CD14-positive monocyte (primary cell): ENCODE measurements around the gene CACNB1. TPM values are rescaled to one million over a fixed set of nuclear protein-coding genes. Genes with fewer than 3 reads are reported as not detected.

ENCODE experiments used
- DNase-seq, 3 donors: peaks; one replicate each; pipeline ENCODE4 v3.0.0-alpha.2; 2011 to 2022
- H2AFZ ChIP-seq: 2 replicates; pipeline ENCODE4 v1.6.0; 2012; ENCODE audit warnings: mild to moderate bottlenecking, low read depth, low read length, inconsistent platforms; ENCODE audit not compliant: insufficient read depth, poor library complexity, severe bottlenecking
- H3K27ac ChIP-seq, 2 donors: 1 replicate in 1 of 2; 2 replicates in 1 of 2; pipeline ENCODE4 v1.5.1; 2012 to 2013; ENCODE audit warnings: low read length in 2 of 2, control low read depth in 1 of 2, inconsistent platforms in 1 of 2, low read depth in 1 of 2, mild to moderate bottlenecking in 1 of 2
- H3K27me3 ChIP-seq, 2 donors: one replicate each; pipeline versions ENCODE4 v1.6.0 to v1.6.1; 2011 to 2013; ENCODE audit warnings: low read length in 2 of 2; ENCODE audit not compliant: control insufficient read depth in 2 of 2, insufficient read depth in 2 of 2
- H3K36me3 ChIP-seq, 2 donors: replicated peaks in 1 of 2; 1 replicate in 1 of 2; 2 replicates in 1 of 2; pipeline versions ENCODE4 v1.5.1 to v1.6.1; 2012 to 2013; ENCODE audit warnings: low read length in 2 of 2, control low read depth in 1 of 2, inconsistent platforms in 1 of 2, mild to moderate bottlenecking in 1 of 2; ENCODE audit not compliant: insufficient read depth in 2 of 2, control insufficient read depth in 1 of 2
- H3K4me1 ChIP-seq, 2 donors: 1 replicate in 1 of 2; 2 replicates in 1 of 2; pipeline versions ENCODE4 v1.5.1 to v1.6.1; 2012 to 2013; ENCODE audit warnings: low read length in 2 of 2, control low read depth in 1 of 2, inconsistent platforms in 1 of 2, mild to moderate bottlenecking in 1 of 2, moderate library complexity in 1 of 2; ENCODE audit not compliant: insufficient read depth in 2 of 2, control insufficient read depth in 1 of 2
- H3K4me2 ChIP-seq: replicated peaks from 2 replicates; pipeline ENCODE3; 2012; ENCODE audit warnings: low read length, moderate library complexity, mild to moderate bottlenecking; ENCODE audit not compliant: poor library complexity, severe bottlenecking; ENCODE audit errors: extremely low read depth
- H3K4me3 ChIP-seq, 3 experiments: fragments of 200-600 bp in 1 of 3; sonication (generic) in 1 of 3; replicated peaks in 1 of 3; 1 replicate in 2 of 3; 2 replicates in 1 of 3; pipeline ENCODE4 v1.5.1; 2011 to 2013; ENCODE audit warnings: low read length in 3 of 3, mild to moderate bottlenecking in 3 of 3, control low read depth in 2 of 3, low read depth in 2 of 3, inconsistent platforms in 1 of 3, moderate library complexity in 1 of 3
- H3K79me2 ChIP-seq: 2 replicates; pipeline ENCODE4 v1.6.0; 2012; ENCODE audit warnings: mild to moderate bottlenecking, control low read depth, inconsistent platforms, low read length, moderate library complexity; ENCODE audit not compliant: insufficient read depth
- H3K9ac ChIP-seq: 2 replicates; pipeline ENCODE4 v1.6.0; 2017; ENCODE audit warnings: low read length, mild to moderate bottlenecking; ENCODE audit not compliant: insufficient read depth, poor library complexity, severe bottlenecking
- H3K9me3 ChIP-seq, 2 donors: replicated peaks in 1 of 2; 1 replicate in 1 of 2; 2 replicates in 1 of 2; pipeline versions ENCODE4 v1.5.1 to v1.6.1; 2012 to 2013; ENCODE audit warnings: low read length in 2 of 2, control low read depth in 1 of 2; ENCODE audit not compliant: control insufficient read depth in 1 of 2, insufficient read depth in 1 of 2
- H4K20me1 ChIP-seq: 2 replicates; pipeline ENCODE4 v1.6.0; 2012; ENCODE audit warnings: mild to moderate bottlenecking, low read length, control low read depth, moderate library complexity; ENCODE audit not compliant: insufficient read depth
- H3K27ac Mint-ChIP-seq, 7 donors: one replicate each; pipeline ENCODE4 v1.8.0; 2020; ENCODE audit warnings: mild to moderate bottlenecking in 7 of 7, mixed read lengths in 7 of 7, moderate library complexity in 6 of 7, inconsistent platforms in 2 of 7
- H3K27me3 Mint-ChIP-seq, 3 donors: one replicate each; pipeline ENCODE4 v1.8.0; 2021 to 2022; ENCODE audit warnings: low read depth in 3 of 3, mild to moderate bottlenecking in 3 of 3, mixed read lengths in 3 of 3, moderate library complexity in 3 of 3, inconsistent platforms in 1 of 3
- H3K36me3 Mint-ChIP-seq, 2 donors: one replicate each; pipeline ENCODE4 v1.8.0; 2020; ENCODE audit warnings: mixed read lengths in 2 of 2, inconsistent platforms in 1 of 2, mild to moderate bottlenecking in 1 of 2
- H3K4me1 Mint-ChIP-seq: one replicate; pipeline ENCODE4 v1.8.0; 2020; ENCODE audit warnings: mild to moderate bottlenecking, mixed read lengths
- H3K4me3 Mint-ChIP-seq, 2 donors: one replicate each; pipeline ENCODE4 v1.8.0; 2020; ENCODE audit warnings: mild to moderate bottlenecking in 2 of 2, mixed read lengths in 2 of 2, moderate library complexity in 1 of 2
- H3K9me3 Mint-ChIP-seq, 7 donors: one replicate each; pipeline ENCODE4 v1.8.0; 2020 to 2022; ENCODE audit warnings: mixed read lengths in 7 of 7, mild to moderate bottlenecking in 6 of 7, moderate library complexity in 6 of 7, inconsistent platforms in 2 of 7
- CTCF ChIP-seq: fragments of 200-600 bp; IDR thresholded peaks from one replicate; pipeline ENCODE4 v1.8.0; 2022; ENCODE audit warnings: antibody characterized with exemption, mild to moderate bottlenecking
- WGBS: methylation state at CpG from one replicate; pipeline ENCODE4 v1.1.5; 2013; ENCODE audit warnings: missing lambda C conversion rate; ENCODE audit not compliant: insufficient coverage; 5-methylcytosine and 5-hydroxymethylcytosine counted together
- intact Hi-C, 2 donors: fragments of 100-400 bp; cut with micrococcal nuclease; formaldehyde crosslinking; loops; one replicate each; pipeline versions ENCODE4 v1.15.0 to v1.15.1; 2023
- polyA plus RNA-seq, 3 donors: library from polyadenylated mRNA; depleted of rRNA in 1 of 3; unstranded in 2 of 3; stranded (reverse) in 1 of 3; fragments of 300-500 nt in 2 of 3; fragments of >200 nt in 1 of 3; fragmentation: Illumina TruSeq in 2 of 3; gene quantifications; 1 replicate in 2 of 3; 2 replicates in 1 of 3; pipeline ENCODE4 v1.2.3, GENCODE V29; 2012 to 2021

The CACNB1 gene
- polyA plus RNA-seq, 3 donors = 0.13 to 22.1 (median 0.31) TPM

- Histone ChIP-seq H2AFZ (peak overlapping the region; percentile 83), H3K27ac (peak overlapping the region; percentile 3 to 51), H3K4me1 (peaks cover 19 to 21% of the 10 kb centered on the region in 2 donors), H3K9me3 (no peaks in the 10 kb centered on the region), H3K27me3 (peaks cover 0 to 11% of the 10 kb centered on the region in 2 donors), H3K79me2 (no peaks in the 10 kb centered on the region), H3K9ac (peak overlapping the region; percentile 57), H4K20me1 (peaks cover under 1% of the 10 kb centered on the region), H3K4me2 (peak overlapping the region; percentile 75), H3K36me3 (peaks cover 8% of the 10 kb centered on the region in 2 donors), H3K4me3 (peak overlapping the region; percentile 2 to 65 (median 40))
- Mint-ChIP-seq H3K9me3 (peaks cover 0 to 8% (median 0%) of the 10 kb centered on the region in 7 donors), H3K27ac (peak overlapping the region in 6 of 7 donors; percentile 73 to 86 (median 80)), H3K36me3 (peaks cover 8% of the 10 kb centered on the region in 2 donors), H3K4me3 (peak overlapping the region; percentile 74 to 81), H3K27me3 (peaks cover 9 to 31% (median 12%) of the 10 kb centered on the region in 3 donors), H3K4me1 (peaks cover 21% of the 10 kb centered on the region)
- no peak for TF ChIP-seq CTCF
- DNase-seq = peak; percentile 67 to 86 (median 74)
- intact Hi-C loops = loop anchor here in 1 of 2 donors (5.0 kb wide), 1 partner anchor 33 kb away; no protein-coding TSS in a partner anchor
- WGBS = under 1% methylated on average over 32 of the region's 39 CpGs
Observed at GRCh38 chr17:39209317-39210092, 12.0 kb upstream of the CACNB1 start.

GRCh38 chr17:39208893-39209292 is 11.4 kb upstream of the CACNB1 start:
- Histone ChIP-seq H3K9ac (peak overlapping the region; percentile 57), H4K20me1 (peaks cover 6% of the 10 kb centered on the region), H3K79me2 (no peaks in the 10 kb centered on the region), H3K27me3 (peaks cover 0 to 11% of the 10 kb centered on the region in 2 donors), H2AFZ (peak overlapping the region; percentile 83), H3K4me2 (peak overlapping the region; percentile 75), H3K36me3 (peaks cover 14% of the 10 kb centered on the region in 2 donors), H3K4me3 (no peak overlapping the region), H3K9me3 (no peaks in the 10 kb centered on the region), H3K4me1 (peaks cover 19 to 21% of the 10 kb centered on the region in 2 donors), H3K27ac (peak overlapping the region; percentile 3 to 51)
- Mint-ChIP-seq H3K4me3 (peak overlapping the region; percentile 54 to 81), H3K36me3 (peaks cover 14% of the 10 kb centered on the region in 2 donors), H3K27me3 (peaks cover 9 to 29% (median 12%) of the 10 kb centered on the region in 3 donors), H3K27ac (peak overlapping the region in 6 of 7 donors; percentile 70 to 86 (median 77)), H3K9me3 (peaks cover 0 to 8% (median 0%) of the 10 kb centered on the region in 7 donors), H3K4me1 (peaks cover 21% of the 10 kb centered on the region)
- intact Hi-C loops = loop anchor here in 1 of 2 donors (5.0 kb wide), 1 partner anchor 33 kb away; no protein-coding TSS in a partner anchor
- TF ChIP-seq CTCF = no peak
- peak; percentile 14 to 24 (median 16) for DNase-seq
- 61% methylated on average over 6 of the region's 8 CpGs for WGBS
